Loucy (cell line): ENCODE results near the gene SPOP.
A peak's percentile ranks its signal among the peaks of the same experiment; 100 is the strongest.
"Not testable (repeated sequence)": the region's sequence is repeated elsewhere in the genome, so short reads cannot be mapped to it uniquely, and the experiment has no call there.

Experiments used
- H2AFZ ChIP-seq: fragments of 200-600 bp; sonication (generic); 2 replicates; pipeline ENCODE4 v1.6.0; 2016; ENCODE audit warnings: antibody characterized with exemption, mild to moderate bottlenecking, low read length, moderate library complexity
- H3F3A ChIP-seq: fragments of 200-600 bp; 2 replicates; pipeline ENCODE4 v1.6.0; 2016; ENCODE audit warnings: antibody characterized with exemption, low read depth, mild to moderate bottlenecking
- H3K27me3 ChIP-seq: fragments of 200-600 bp; sonication (generic); 2 replicates; pipeline ENCODE4 v1.6.1; 2014; ENCODE audit warnings: low read length, mild to moderate bottlenecking; ENCODE audit not compliant: insufficient read depth, poor library complexity, severe bottlenecking
- H3K36me3 ChIP-seq: fragments of 200-600 bp; sonication (generic); 2 replicates; pipeline ENCODE4 v1.6.1; 2016; ENCODE audit warnings: low read length; ENCODE audit not compliant: insufficient read depth
- H3K4me1 ChIP-seq: fragments of 200-600 bp; sonication (generic); 2 replicates; pipeline ENCODE4 v1.5.1; 2014; ENCODE audit warnings: low read length, mild to moderate bottlenecking; ENCODE audit not compliant: insufficient read depth, poor library complexity, severe bottlenecking
- H3K4me2 ChIP-seq: fragments of 200-600 bp; sonication (generic); 2 replicates; pipeline ENCODE4 v1.6.0; 2014; ENCODE audit warnings: antibody characterized with exemption, low read length, low read depth, mild to moderate bottlenecking; ENCODE audit not compliant: poor library complexity, severe bottlenecking
- H3K4me3 ChIP-seq: fragments of 200-600 bp; sonication (generic); 2 replicates; pipeline ENCODE4 v1.5.1; 2014; ENCODE audit warnings: low read length, mild to moderate bottlenecking, mixed read lengths; ENCODE audit not compliant: poor library complexity, severe bottlenecking
- H3K79me2 ChIP-seq: fragments of 200-600 bp; sonication (generic); 2 replicates; pipeline ENCODE4 v1.6.1; 2014; ENCODE audit warnings: low read length; ENCODE audit not compliant: insufficient read depth
- H3K9ac ChIP-seq: fragments of 200-600 bp; sonication (generic); 2 replicates; pipeline ENCODE4 v1.6.0; 2014; ENCODE audit warnings: mild to moderate bottlenecking, low read depth, low read length, moderate library complexity; ENCODE audit not compliant: poor library complexity, severe bottlenecking
- H3K9me2 ChIP-seq: fragments of 200-600 bp; sonication (generic); replicated peaks from 2 replicates; pipeline ENCODE4 v1.6.1; 2016; ENCODE audit warnings: low read depth, low read length, mixed read lengths
- H3K9me3 ChIP-seq: fragments of 200-600 bp; sonication (generic); 2 replicates; pipeline ENCODE4 v1.6.1; 2014; ENCODE audit warnings: mild to moderate bottlenecking, antibody characterized with exemption, low read length, low read depth; ENCODE audit not compliant: insufficient read depth
- H4K20me1 ChIP-seq: fragments of 200-600 bp; sonication (generic); 2 replicates; pipeline ENCODE4 v1.6.0; 2014; ENCODE audit warnings: antibody characterized with exemption, low read length, mild to moderate bottlenecking; ENCODE audit not compliant: insufficient read depth, poor library complexity, severe bottlenecking
- EZH2phosphoT487 ChIP-seq: fragments of 200-600 bp; IDR thresholded peaks from 2 replicates; pipeline ENCODE4 v1.6.1; 2018; ENCODE audit warnings: antibody characterized with exemption, mild to moderate bottlenecking, moderate library complexity, borderline replicate concordance
- TF ChIP-seq, protein P1 (sequence below): fragments of 200-600 bp; sonication (generic); conservative IDR thresholded peaks from 2 replicates; pipeline ENCODE4 v1.5.1; 2014; ENCODE audit warnings: mild to moderate bottlenecking, antibody characterized with exemption, low read length

Gene SPOP

DNA sequence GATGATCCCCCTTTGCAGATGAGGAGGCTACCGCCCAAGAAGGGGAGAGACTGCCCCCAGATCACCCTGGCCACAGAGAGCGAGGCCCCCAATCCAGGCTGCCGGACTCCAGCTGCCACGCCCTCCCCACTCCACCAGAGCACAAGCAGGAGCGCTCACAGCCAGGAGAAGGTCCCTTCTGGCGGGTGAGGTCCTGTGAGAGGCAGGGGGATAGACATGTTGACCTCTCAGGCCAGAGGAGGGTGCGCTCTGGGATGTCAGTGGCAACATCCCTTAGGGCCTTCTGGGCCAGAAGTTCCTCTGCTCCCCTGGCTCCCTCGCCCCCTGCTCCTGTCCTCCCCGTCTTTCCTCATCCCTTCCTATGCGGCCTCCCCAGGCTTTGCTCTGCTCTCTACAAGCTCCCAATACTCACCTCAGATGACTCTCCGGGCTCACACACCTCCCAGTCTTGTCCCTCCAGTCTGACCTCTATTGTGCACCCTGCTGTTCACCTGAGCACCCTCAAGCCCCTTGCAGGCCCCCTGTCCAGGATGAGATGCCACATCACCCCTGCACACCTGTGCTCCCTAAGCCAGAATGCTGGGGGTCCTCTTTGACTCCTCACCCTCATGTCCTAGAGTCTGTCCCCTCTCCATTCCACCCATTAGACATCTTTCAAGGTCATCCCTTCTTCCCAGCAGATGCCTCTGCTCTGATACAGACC, 107.2 kb downstream of the SPOP start:
- H3K4me1 ChIP-seq, result peaks cover 6% of the 10 kb centered on the region
- H3K36me3 ChIP-seq, result no peaks in the 10 kb centered on the region
- H2AFZ ChIP-seq, result peak overlapping the region; percentile 38; the same call in 1 of the 2 replicates
- peak overlapping the region; percentile 75 for H3K4me2 ChIP-seq
- no peaks in the 10 kb centered on the region for H3F3A ChIP-seq
- H4K20me1 ChIP-seq, result no peaks in the 10 kb centered on the region
- no peaks in the 10 kb centered on the region for H3K27me3 ChIP-seq
- no peaks in the 10 kb centered on the region for H3K9me2 ChIP-seq
- no peak for TF ChIP-seq EZH2phosphoT487
- TF ChIP-seq, protein P1, sequence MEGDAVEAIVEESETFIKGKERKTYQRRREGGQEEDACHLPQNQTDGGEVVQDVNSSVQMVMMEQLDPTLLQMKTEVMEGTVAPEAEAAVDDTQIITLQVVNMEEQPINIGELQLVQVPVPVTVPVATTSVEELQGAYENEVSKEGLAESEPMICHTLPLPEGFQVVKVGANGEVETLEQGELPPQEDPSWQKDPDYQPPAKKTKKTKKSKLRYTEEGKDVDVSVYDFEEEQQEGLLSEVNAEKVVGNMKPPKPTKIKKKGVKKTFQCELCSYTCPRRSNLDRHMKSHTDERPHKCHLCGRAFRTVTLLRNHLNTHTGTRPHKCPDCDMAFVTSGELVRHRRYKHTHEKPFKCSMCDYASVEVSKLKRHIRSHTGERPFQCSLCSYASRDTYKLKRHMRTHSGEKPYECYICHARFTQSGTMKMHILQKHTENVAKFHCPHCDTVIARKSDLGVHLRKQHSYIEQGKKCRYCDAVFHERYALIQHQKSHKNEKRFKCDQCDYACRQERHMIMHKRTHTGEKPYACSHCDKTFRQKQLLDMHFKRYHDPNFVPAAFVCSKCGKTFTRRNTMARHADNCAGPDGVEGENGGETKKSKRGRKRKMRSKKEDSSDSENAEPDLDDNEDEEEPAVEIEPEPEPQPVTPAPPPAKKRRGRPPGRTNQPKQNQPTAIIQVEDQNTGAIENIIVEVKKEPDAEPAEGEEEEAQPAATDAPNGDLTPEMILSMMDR, result no peak
- no peaks in the 10 kb centered on the region for H3K9me3 ChIP-seq
- no peaks in the 10 kb centered on the region for H3K79me2 ChIP-seq
- no peak overlapping the region for H3K9ac ChIP-seq
- H3K4me3 ChIP-seq, result no peak overlapping the region

DNA sequence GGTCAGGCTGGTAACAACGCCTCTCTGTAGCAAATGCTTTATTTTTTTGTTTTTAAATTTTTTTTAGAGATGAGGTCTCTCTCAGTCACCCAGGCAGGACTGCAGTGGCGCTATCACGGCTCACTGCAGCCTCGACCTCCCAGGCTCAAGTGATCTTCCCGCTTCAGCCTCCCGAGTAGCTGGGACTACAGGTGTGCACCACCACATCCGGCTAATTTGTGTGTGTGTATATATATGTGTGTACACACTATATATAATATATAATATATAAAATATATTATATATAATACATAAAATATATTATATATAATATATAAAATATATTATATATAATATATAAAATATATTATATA, 109.2 kb downstream of the SPOP start:
- not testable (repeated sequence) for H3K4me2 ChIP-seq, H3F3A ChIP-seq, H3K79me2 ChIP-seq, H2AFZ ChIP-seq, H3K27me3 ChIP-seq, H3K9me2 ChIP-seq, H3K36me3 ChIP-seq, H3K9ac ChIP-seq, H4K20me1 ChIP-seq, H3K4me3 ChIP-seq, H3K9me3 ChIP-seq
- H3K4me1 ChIP-seq, result peaks cover 12% of the 10 kb centered on the region

DNA sequence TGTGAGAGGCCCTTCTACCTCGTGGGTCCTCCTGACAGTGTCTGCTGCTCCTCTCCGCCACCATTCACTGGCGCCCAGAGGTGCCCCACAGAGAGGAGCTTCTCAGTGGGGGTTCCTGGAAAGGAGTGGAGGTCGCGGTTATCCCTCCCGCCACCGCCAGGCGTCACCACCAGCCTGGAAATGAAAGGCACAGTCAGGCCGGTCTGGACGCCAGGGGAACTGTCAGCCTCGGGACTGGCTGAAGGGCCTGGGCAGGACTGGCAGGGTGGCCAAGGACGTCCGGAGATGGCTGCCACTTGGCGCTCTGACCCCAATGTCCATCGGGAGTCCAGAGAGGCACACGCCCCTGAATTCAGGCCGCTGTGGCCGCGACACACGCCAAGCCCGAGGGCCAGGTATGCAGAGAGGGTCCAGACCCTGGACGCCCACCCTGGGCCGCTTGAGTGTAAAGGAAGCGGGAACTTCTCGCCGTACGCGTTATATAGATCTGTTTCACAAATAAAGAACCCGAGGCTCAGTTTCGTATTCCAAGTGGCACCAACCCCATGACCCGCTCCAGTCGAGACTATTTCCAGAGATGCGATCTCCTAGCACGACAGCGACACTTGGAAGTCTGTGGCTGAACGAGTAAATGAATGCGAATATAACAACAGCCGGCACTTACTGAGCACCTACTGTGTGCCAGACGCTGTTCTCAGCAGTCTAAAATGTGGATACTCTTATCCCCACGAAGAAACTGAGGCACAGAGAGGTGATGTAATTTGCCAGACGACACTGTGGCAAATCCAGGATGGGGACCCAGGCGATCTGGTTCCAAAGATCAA, 109.8 kb downstream of the SPOP start:
- Histone ChIP-seq H3K36me3 (no peaks in the 10 kb centered on the region), H3K9me2 (no peaks in the 10 kb centered on the region), H4K20me1 (no peaks in the 10 kb centered on the region), H3K4me1 (peaks cover 12% of the 10 kb centered on the region), H3K27me3 (no peaks in the 10 kb centered on the region), H2AFZ (0 out of 2 replicates have a peak overlapping the region, but pooled peaks have one; percentile 22), H3K4me3 (no peak overlapping the region), H3K4me2 (no peak overlapping the region), H3F3A (no peaks in the 10 kb centered on the region), H3K9ac (no peak overlapping the region), H3K9me3 (no peaks in the 10 kb centered on the region), H3K79me2 (no peaks in the 10 kb centered on the region)
- TF ChIP-seq, protein P1, result peak; percentile 95
- TF ChIP-seq EZH2phosphoT487, result no peak
